K562 (cell line): ENCODE data around the gene CSTA. TPM values are rescaled to one million over a fixed set of nuclear protein-coding genes. Genes with fewer than 3 reads are reported as not detected.

Experiments
- ATF1 ChIP-seq, 2 experiments: fragments of 450-650 bp in 1 of 2; IDR thresholded peaks; 2 replicates each; pipeline ENCODE4 v1.6.1; 2016; ENCODE audit warnings: missing compliant biosample characterization in 1 of 2, missing genetic modification characterization in 1 of 2
- ATF4 ChIP-seq: fragments of 450-650 bp; formaldehyde crosslinking; IDR thresholded peaks from 2 replicates; pipeline ENCODE4 v1.4.0; 2022; ENCODE audit warnings: mild to moderate bottlenecking, moderate library complexity
- CEBPB ChIP-seq: fragments of 450-650 bp; IDR thresholded peaks from 2 replicates; pipeline ENCODE4 v1.6.1; 2016; ENCODE audit warnings: missing genetic modification characterization, missing compliant biosample characterization
- CEBPG ChIP-seq, 3 experiments: fragments of 200-800 bp in 1 of 3; sonication (Bioruptor generic) in 1 of 3; sonication (generic) in 1 of 3; formaldehyde crosslinking in 1 of 3; IDR thresholded peaks in 2 of 3; conservative IDR thresholded peaks in 1 of 3; 2 replicates each; pipeline versions ENCODE4 v1.6.1 to v1.8.0; 2016 to 2022; ENCODE audit warnings: missing compliant biosample characterization in 2 of 3, missing genetic modification characterization in 2 of 3, mild to moderate bottlenecking in 1 of 3, missing genetic modification reagents in 1 of 3
- CTBP1 ChIP-seq: fragments of 450-650 bp; IDR thresholded peaks from 2 replicates; pipeline ENCODE4 v1.6.1; 2016; ENCODE audit warnings: borderline replicate concordance
- GABPA ChIP-seq: fragments of 200-800 bp; sonication (Bioruptor generic); conservative IDR thresholded peaks from 2 replicates; pipeline ENCODE4 v1.6.1; 2016; ENCODE audit warnings: low read depth, missing genetic modification characterization, missing compliant biosample characterization
- L3MBTL2 ChIP-seq: fragments of 450-650 bp; IDR thresholded peaks from 2 replicates; pipeline ENCODE4 v1.6.1; 2016; ENCODE audit warnings: mild to moderate bottlenecking, moderate library complexity
- POLR2G ChIP-seq: fragments of 200-400 bp; formaldehyde crosslinking; IDR thresholded peaks from 2 replicates; pipeline ENCODE4 v1.6.1; 2017; ENCODE audit warnings: low read depth, mild to moderate bottlenecking, antibody characterized with exemption, low read length, moderate library complexity
- PRDM10 ChIP-seq: fragments of 450-650 bp; IDR thresholded peaks from 2 replicates; pipeline ENCODE4 v1.6.1; 2018; ENCODE audit not compliant: partially characterized antibody
- TRIM24 ChIP-seq, 2 experiments: fragments of 450-650 bp; IDR thresholded peaks; 2 replicates each; pipeline ENCODE4 v1.6.1; 2016
- ZNF41 ChIP-seq: fragments of 250-450 bp; sonication (Bioruptor Pico); conservative IDR thresholded peaks from 2 replicates; pipeline ENCODE4 v1.4.0; 2020; ENCODE audit warnings: mild to moderate bottlenecking
- ZNF778 ChIP-seq: fragments of 450-650 bp; formaldehyde crosslinking; IDR thresholded peaks from 2 replicates; pipeline ENCODE4 v1.4.0; 2020; ENCODE audit warnings: mild to moderate bottlenecking, moderate library complexity
- polyA plus RNA-seq, 8 experiments: library from polyadenylated mRNA; depleted of rRNA in 4 of 8; stranded (reverse) in 5 of 8; unstranded in 3 of 8; fragments of >200 nt; fragmentation: Nextera tagmentation in 2 of 8; fragmentation: Illumina TruSeq in 1 of 8; extraction: Ambion mirVana in 2 of 8; extraction: Trizol in 1 of 8; gene quantifications; 2 replicates each; pipeline versions ENCODE4 v1.2.1 to v1.2.3, GENCODE V29; 2011 to 2014; ENCODE audit warnings: inconsistent platforms in 1 of 8, missing spikeins in 1 of 8
- total RNA-seq, 7 experiments: library from RNA; depleted of rRNA in 6 of 7; stranded (reverse); fragments of >200 nt in 6 of 7; fragmentation: Illumina TruSeq in 2 of 7; extraction: Trizol in 2 of 7; gene quantifications; 2 replicates each; pipeline versions ENCODE4 v1.2.1 to v1.2.3, GENCODE V29; 2011 to 2021; ENCODE audit warnings: low replicate concordance in 1 of 7

Gene CSTA
- total and polyA plus RNA-seq, 9 of the 15 experiments (the other 6 are each of a cell fraction or from before 2014, with no cell fraction given): 0.11 to 3.1 (median 1.1) TPM

GRCh38 chr3:122324871-122325323 lies at the start of gene CSTA (continued):
- TF ChIP-seq CEBPG (CRISPR knock-in tag; IDR thresholded peaks at IDR 0.05) (peak; percentile 30; the same call in 1 of the 2 replicates), CEBPG (tag; conservative IDR thresholded peaks at IDR 0.05 in 1 of 2, IDR thresholded peaks at IDR 0.05 in 1 of 2) (peak; percentile 93 to 95), TRIM24 (IDR thresholded peaks at IDR 0.05) (peak; percentile 65 to 84; a peak in 2 of 4 replicates), CTBP1 (0 out of 2 replicates have a peak, but pooled peaks have one; percentile 16), CEBPB (peak; percentile 73), POLR2G (no peak), L3MBTL2 (0 out of 2 replicates have a peak, but pooled peaks have one; percentile 33), PRDM10 (peak; percentile 92), ZNF41 (CRISPR knock-in tag) (no peak), ATF1 (CRISPR knock-in tag; IDR thresholded peaks at IDR 0.05) (no peak), ATF1 (tag; IDR thresholded peaks at IDR 0.05) (no peak), ATF4 (CRISPR knock-in tag) (peak; percentile 80), ZNF778 (CRISPR knock-in tag) (no peak), GABPA (tag) (0 out of 2 replicates have a peak, but pooled peaks have one; percentile 2)
